OCI-LY1 (cell line): ENCODE data around the gene SPACA4.

Source experiments
- CTCF ChIP-seq: fragments of 200-600 bp; sonication (generic), shearing (Covaris generic); IDR thresholded peaks from 2 replicates; pipeline ENCODE4 v1.5.1; 2017; ENCODE audit warnings: mild to moderate bottlenecking, antibody characterized with exemption, low read length, moderate library complexity, mixed read lengths
- EZH2 ChIP-seq: fragments of 200-600 bp; sonication (generic), shearing (Covaris generic); IDR thresholded peaks from 2 replicates; pipeline ENCODE4 v1.8.0; 2017; ENCODE audit warnings: borderline replicate concordance, mixed run types, mild to moderate bottlenecking, antibody characterized with exemption, low read length, moderate library complexity, mixed read lengths

GRCh38 chr19:48595171-48595570, 11.4 kb upstream of the SPACA4 start:
- TF ChIP-seq CTCF, result no peak
- no peak for TF ChIP-seq EZH2
